ENCODE data around the gene TGFBI. TPM values are rescaled to one million over a fixed set of nuclear protein-coding genes. Genes with fewer than 3 reads are reported as not detected.

The TGFBI gene
- total RNA-seq, 1 donor from 2014 or later, result 16.9 TPM

GRCh38 chr5:136001466-136001981 is 27.3 kb upstream of the TGFBI start:
- no peak for DNase-seq (ENCODE audit: low read depth, low spot score)

GRCh38 chr5:136004436-136004835 is 24.4 kb upstream of the TGFBI start:
- DNase-seq (ENCODE audit: low read depth, low spot score), result no peak

- DNase-seq (ENCODE audit: low read depth, low spot score), result no peak
Measured at GRCh38 chr5:136005476-136005875, 23.3 kb upstream of the TGFBI start.

GRCh38 chr5:136006164-136006563 is 22.6 kb upstream of the TGFBI start:
- no peak for DNase-seq (ENCODE audit: low read depth, low spot score)

- no peak for DNase-seq (ENCODE audit: low read depth, low spot score)
Measured at GRCh38 chr5:136006761-136007251, 22.0 kb upstream of the TGFBI start.

GRCh38 chr5:136007271-136007670 is 21.5 kb upstream of the TGFBI start:
- no peak for DNase-seq (ENCODE audit: low read depth, low spot score)

- peak; percentile 50 for DNase-seq (ENCODE audit: low read depth, low spot score)
Measured at GRCh38 chr5:136011414-136012001, 17.3 kb upstream of the TGFBI start.

GRCh38 chr5:136012041-136012804 is 16.6 kb upstream of the TGFBI start:
- no peak for DNase-seq (ENCODE audit: low read depth, low spot score)

- no peak for DNase-seq (ENCODE audit: low read depth, low spot score)
Measured at GRCh38 chr5:136013559-136013958, 15.2 kb upstream of the TGFBI start.

- no peak for DNase-seq (ENCODE audit: low read depth, low spot score)
Measured at GRCh38 chr5:136014049-136015002, 14.5 kb upstream of the TGFBI start.

GRCh38 chr5:136015003-136015375 is 13.8 kb upstream of the TGFBI start:
- DNase-seq (ENCODE audit: low read depth, low spot score), result no peak

GRCh38 chr5:136015966-136016650 is 12.7 kb upstream of the TGFBI start:
- no peak for DNase-seq (ENCODE audit: low read depth, low spot score)

- DNase-seq (ENCODE audit: low read depth, low spot score), result no peak
Measured at GRCh38 chr5:136016945-136017530, 11.8 kb upstream of the TGFBI start.

GRCh38 chr5:136018814-136019783 is 9.7 kb upstream of the TGFBI start:
- DNase-seq (ENCODE audit: low read depth, low spot score), result no peak

GRCh38 chr5:136020001-136020382 is 8.8 kb upstream of the TGFBI start:
- no peak for DNase-seq (ENCODE audit: low read depth, low spot score)

- no peak for DNase-seq (ENCODE audit: low read depth, low spot score)
Measured at GRCh38 chr5:136020383-136021015, 8.3 kb upstream of the TGFBI start.

GRCh38 chr5:136021016-136021405 is 7.8 kb upstream of the TGFBI start:
- no peak for DNase-seq (ENCODE audit: low read depth, low spot score)

GRCh38 chr5:136022965-136023364 is 5.8 kb upstream of the TGFBI start:
- no peak for DNase-seq (ENCODE audit: low read depth, low spot score)

GRCh38 chr5:136023958-136024541 is 4.7 kb upstream of the TGFBI start:
- no peak for DNase-seq (ENCODE audit: low read depth, low spot score)

Data from pulmonary artery endothelial cell (primary cell).